ENCODE measurements around the gene RPRD1B. TPM values are rescaled to one million over a fixed set of nuclear protein-coding genes. Genes with fewer than 3 reads are reported as not detected.

The RPRD1B gene
- total RNA-seq, 2 donors from 2014 or later, result 24.7 to 25.8 TPM

GRCh38 chr20:38029453-38029852 lies 4.1 kb upstream of the RPRD1B start:
- no peak for DNase-seq (ENCODE audit: low spot score)
- intact Hi-C loops (cut with DNase I), result no loop called here

- intact Hi-C loops (cut with DNase I), result no loop called here
- no peak for DNase-seq (ENCODE audit: low spot score)
Observed at GRCh38 chr20:38031957-38032356, 1.6 kb upstream of the RPRD1B start.

GRCh38 chr20:38032585-38033329 lies 789 bp upstream of the RPRD1B start:
- intact Hi-C loops (cut with DNase I), result no loop called here
- DNase-seq (ENCODE audit: low spot score), result no peak

GRCh38 chr20:38034108-38034649 lies 633 bp downstream of the RPRD1B start:
- intact Hi-C loops (cut with DNase I), result no loop called here
- no peak for DNase-seq (ENCODE audit: low spot score)

GRCh38 chr20:38034961-38035360 lies 1.4 kb downstream of the RPRD1B start:
- DNase-seq (ENCODE audit: low spot score), result no peak
- intact Hi-C loops (cut with DNase I), result no loop called here

- DNase-seq (ENCODE audit: low spot score), result no peak
- intact Hi-C loops (cut with DNase I), result no loop called here
Observed at GRCh38 chr20:38036366-38036765, 2.8 kb downstream of the RPRD1B start.

GRCh38 chr20:38040276-38040675 lies 6.7 kb downstream of the RPRD1B start:
- intact Hi-C loops (cut with DNase I), result no loop called here
- DNase-seq (ENCODE audit: low spot score), result no peak

- DNase-seq (ENCODE audit: low spot score), result no peak
- intact Hi-C loops (cut with DNase I), result no loop called here
Observed at GRCh38 chr20:38043512-38044300, 10.2 kb downstream of the RPRD1B start.

GRCh38 chr20:38044685-38045084 lies 11.1 kb downstream of the RPRD1B start:
- no peak for DNase-seq (ENCODE audit: low spot score)
- intact Hi-C loops (cut with DNase I), result no loop called here

- intact Hi-C loops (cut with DNase I), result no loop called here
- no peak for DNase-seq (ENCODE audit: low spot score)
Observed at GRCh38 chr20:38046572-38046971, 13.0 kb downstream of the RPRD1B start.

- intact Hi-C loops (cut with DNase I), result loop anchor here in 1 of 2 donors (10.0 kb wide), 1 partner anchor 245 kb away; no protein-coding TSS in a partner anchor
- no peak for DNase-seq (ENCODE audit: low spot score)
Observed at GRCh38 chr20:38049800-38050199, 16.3 kb downstream of the RPRD1B start.

GRCh38 chr20:38050686-38051085 lies 17.1 kb downstream of the RPRD1B start:
- DNase-seq (ENCODE audit: low spot score), result no peak
- intact Hi-C loops (cut with DNase I), result loop anchor here in 1 of 2 donors (10.0 kb wide), 1 partner anchor 244 kb away; no protein-coding TSS in a partner anchor

GRCh38 chr20:38052870-38053269 lies 19.3 kb downstream of the RPRD1B start:
- intact Hi-C loops (cut with DNase I), result loop anchor here in 1 of 2 donors (10.0 kb wide), 1 partner anchor 242 kb away; no protein-coding TSS in a partner anchor
- no peak for DNase-seq (ENCODE audit: low spot score)

- DNase-seq (ENCODE audit: low spot score), result no peak
- intact Hi-C loops (cut with DNase I), result loop anchor here (5.0 to 10.0 kb wide), 2 partner anchors 168 to 240 kb away; no protein-coding TSS in a partner anchor
Observed at GRCh38 chr20:38054647-38055046, 21.1 kb downstream of the RPRD1B start.

- intact Hi-C loops (cut with DNase I), result loop anchor here (5.0 to 10.0 kb wide), 2 partner anchors 167 to 240 kb away; no protein-coding TSS in a partner anchor
- no peak for DNase-seq (ENCODE audit: low spot score)
Observed at GRCh38 chr20:38055294-38055693, 21.7 kb downstream of the RPRD1B start.

GRCh38 chr20:38055848-38056247 lies 22.3 kb downstream of the RPRD1B start:
- no peak for DNase-seq (ENCODE audit: low spot score)
- intact Hi-C loops (cut with DNase I), result loop anchor here (5.0 to 10.0 kb wide), 2 partner anchors 166 to 239 kb away; no protein-coding TSS in a partner anchor

- intact Hi-C loops (cut with DNase I), result loop anchor here (5.0 to 10.0 kb wide), 2 partner anchors 165 to 237 kb away; no protein-coding TSS in a partner anchor
Observed at GRCh38 chr20:38057351-38057972, 23.9 kb downstream of the RPRD1B start.

GRCh38 chr20:38059832-38060231 lies 26.3 kb downstream of the RPRD1B start:
- intact Hi-C loops (cut with DNase I), result loop anchor here (2.0 to 10.0 kb wide), 4 partner anchors 107 to 235 kb away; partner anchors contain the start of gene TGM2 (in 1 of the 2)
- DNase-seq (ENCODE audit: low spot score), result no peak

More at GRCh38 chr20:38057351-38057972, 23.9 kb downstream of the RPRD1B start:
- peak; percentile 94 for DNase-seq (ENCODE audit: low spot score)

- DNase-seq (ENCODE audit: low spot score), result no peak
- intact Hi-C loops (cut with DNase I), result loop anchor here in 1 of 2 donors (5.0 kb wide), 1 partner anchor 107 kb away; the partner anchor contains the start of gene TGM2
Observed at GRCh38 chr20:38060536-38060935, 27.0 kb downstream of the RPRD1B start.

Measured in posterior vena cava (tissue), 2 donors.